ENCODE results near the gene RASSF7.
A peak's percentile ranks its signal among the peaks of the same experiment; 100 is the strongest.
"Not testable (repeated sequence)": the region's sequence is repeated elsewhere in the genome, so short reads cannot be mapped to it uniquely, and the experiment has no call there.

The RASSF7 gene

DNA sequence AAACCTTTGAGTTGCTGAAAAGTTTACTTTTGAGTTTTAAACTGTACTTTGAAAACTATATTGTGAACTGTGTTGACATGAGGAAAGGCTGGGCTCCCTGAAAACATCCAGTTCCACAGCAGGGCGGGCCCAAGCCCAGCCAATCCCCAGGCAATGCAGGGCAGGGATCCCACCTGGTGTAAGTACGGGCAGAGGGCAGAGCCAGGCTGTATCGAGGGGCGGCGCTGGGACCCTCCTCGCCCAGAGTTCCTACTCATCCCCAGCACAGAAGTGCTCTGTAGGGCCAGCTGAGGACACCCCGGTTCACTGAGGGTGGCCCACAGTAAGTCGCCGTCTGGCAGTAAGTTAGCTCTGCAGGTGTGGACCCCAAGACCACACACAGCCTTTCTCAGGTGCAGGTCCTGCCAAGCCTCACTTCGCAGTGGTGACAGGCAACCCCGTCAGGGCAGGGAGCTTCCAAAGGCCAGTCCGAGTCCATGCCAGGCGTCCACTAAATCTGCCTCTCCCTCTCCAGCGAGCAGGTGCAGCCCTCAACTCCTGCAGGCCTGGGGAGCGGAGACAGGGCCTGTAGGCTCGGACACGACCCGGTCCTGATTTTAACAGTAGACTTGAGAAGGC is 6.3 kb downstream of the RASSF7 start:
- DNase-seq (ENCODE audit: low read depth) = no peak

DNA sequence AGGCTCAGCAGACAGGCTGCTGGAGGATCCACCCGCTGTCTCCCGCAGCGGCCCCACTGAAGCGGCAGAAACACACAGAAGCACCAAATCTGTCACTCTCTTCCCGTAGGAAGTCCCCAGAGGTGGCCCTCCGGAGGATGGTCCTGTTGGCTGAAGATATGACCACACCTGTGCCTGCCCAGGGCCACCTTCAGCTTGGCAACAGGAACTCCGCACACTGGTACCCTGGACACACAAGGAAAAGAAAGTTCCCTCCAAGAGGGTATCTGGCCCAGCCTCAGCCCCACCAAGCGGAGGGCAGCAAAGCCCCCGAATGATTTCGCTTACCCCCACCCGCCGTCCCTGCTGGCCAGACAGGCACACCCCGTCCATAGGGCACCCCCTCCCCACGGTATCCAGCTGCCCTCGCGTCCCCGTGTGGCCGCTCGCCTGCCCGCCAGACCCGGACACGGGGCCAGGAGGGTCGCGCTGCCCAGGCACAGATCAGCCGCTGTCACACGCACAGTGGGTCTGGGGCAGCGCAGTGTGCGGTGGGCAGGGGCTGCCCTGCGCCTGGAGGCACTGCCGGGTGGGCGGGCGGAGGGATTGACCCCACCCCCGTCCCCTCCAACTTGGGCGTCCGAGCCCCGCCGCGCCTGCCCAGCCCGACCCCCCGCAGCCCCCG is 7.0 kb downstream of the RASSF7 start:
- DNase-seq (ENCODE audit: low read depth) = no peak

DNA sequence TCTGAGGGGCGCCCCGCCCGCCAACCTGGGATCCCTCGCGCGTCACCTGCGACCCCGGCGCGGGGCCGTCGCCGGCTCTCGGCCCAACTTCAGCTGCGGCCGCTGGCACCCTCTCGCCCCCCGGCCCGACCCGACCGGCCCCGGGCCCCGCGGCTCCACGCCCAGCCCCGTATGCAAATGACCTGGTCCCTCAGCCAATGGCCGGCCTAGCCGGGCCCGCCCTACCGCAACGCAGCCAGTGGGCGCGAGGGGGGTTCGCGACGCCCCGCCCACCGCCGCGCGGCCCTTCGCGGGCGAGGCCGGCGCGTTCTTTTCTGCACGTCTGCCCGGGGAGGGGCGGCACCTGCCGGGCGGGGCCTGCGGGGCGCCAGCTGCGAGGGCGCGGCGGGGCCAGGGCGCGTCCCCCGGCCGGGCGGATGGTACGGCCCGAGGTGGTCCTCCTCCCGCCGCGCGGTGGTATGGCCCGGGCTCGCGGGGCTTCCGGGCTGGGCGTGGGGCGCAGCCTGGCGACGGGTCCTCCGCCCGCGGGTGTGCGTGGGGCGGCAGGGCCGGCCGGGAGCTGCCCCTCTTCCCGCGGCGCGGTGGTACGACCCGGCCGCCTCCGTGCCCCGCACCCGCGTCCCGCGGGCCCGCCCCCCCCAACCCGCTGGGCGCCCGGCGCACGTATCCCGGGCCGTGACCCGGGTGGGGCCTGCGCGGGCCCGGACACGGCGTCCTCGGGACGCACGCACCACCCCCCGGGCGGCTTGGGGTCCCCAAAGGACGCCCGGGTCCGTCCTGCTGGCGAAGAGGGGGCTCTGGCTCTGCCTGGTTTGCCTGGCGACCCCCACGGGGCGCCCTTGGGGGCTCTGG is 7.8 kb downstream of the RASSF7 start:
- peak; percentile 71 for DNase-seq (ENCODE audit: low read depth)

DNA sequence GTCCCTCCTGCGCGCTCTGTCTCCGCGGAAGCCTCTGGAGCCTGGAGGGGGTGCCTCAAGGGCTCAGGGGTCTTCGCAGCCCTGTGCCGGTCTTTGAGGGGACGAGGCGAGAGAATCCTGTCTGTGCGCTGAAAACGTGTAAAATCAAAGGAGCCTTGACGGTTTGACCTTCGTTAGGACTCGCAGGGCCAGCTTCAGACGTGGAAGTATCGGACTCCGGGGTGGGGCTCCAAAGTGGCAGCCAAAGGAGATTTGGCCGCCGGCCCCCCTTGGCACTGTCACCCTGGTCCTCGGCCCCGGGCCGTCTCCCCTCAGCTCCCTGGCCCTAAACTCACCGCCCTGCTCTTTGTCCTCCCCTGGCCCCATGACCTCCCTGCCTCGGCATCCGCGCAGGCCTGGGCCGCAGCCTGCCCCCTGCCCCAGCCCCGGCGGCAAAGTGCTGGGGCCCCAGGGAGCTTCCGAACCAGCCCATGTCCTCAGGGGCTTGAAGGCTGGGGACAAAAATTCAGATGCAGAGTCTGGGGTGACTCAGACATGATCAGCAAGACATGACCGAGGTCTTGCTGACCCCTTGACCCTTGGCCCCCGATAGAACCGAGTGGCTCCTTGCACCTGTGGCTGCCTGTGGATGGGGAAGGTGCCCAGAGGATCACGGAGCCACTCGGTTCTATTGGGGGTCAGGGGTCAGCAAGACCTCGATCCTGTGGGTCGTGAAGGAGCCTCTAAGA is 8.6 kb downstream of the RASSF7 start:
- no peak for DNase-seq (ENCODE audit: low read depth)

DNA sequence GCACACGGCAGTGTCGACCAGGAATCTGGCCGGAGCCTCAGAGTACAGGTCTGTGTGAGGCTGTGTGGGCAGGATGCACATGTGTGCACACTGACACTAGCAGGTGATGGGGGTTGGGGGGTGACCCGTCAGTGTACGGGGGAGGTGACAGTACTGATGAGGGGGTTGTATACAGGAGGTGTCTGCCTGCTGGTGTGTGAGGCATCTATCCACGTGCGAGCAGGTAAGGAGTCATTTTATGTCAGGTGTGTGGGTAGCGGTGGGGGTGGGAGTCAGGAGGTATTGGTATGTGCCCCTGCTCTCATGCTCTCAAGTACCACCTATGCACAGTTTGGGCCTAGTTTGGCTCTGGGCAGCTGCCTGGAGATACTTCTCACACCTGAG is 11.0 kb downstream of the RASSF7 start:
- no peak for DNase-seq (ENCODE audit: low read depth)

DNA sequence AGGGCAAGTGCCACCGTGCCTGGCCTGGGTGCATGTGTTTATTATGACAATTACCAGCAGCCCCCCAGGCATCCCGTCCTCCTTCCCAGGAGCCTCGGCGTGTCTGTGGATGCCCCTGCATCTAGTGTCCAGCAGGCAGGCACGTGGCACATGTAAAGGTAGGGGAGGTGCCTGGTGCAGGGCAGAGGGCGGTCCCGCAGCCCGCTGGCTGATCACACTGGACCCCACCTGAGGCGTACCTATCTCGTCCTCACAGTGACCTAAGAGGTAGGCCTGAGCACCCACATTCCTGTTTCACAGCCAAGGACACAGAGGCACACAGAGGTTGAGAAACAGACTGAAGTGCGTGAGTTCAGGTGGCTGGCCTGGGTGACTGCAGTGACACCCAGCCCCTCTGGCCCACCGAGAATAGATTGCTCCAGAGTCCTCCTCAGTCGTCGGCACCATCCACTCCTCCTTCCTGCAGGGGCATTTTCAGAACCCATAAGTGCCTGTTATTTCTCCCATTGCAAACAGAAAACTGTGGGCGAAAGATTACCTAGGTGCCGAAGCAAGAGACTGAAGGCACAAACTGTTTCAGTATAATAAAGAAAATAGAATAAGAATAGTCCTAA is 12.5 kb downstream of the RASSF7 start:
- no peak for DNase-seq (ENCODE audit: low read depth)

DNA sequence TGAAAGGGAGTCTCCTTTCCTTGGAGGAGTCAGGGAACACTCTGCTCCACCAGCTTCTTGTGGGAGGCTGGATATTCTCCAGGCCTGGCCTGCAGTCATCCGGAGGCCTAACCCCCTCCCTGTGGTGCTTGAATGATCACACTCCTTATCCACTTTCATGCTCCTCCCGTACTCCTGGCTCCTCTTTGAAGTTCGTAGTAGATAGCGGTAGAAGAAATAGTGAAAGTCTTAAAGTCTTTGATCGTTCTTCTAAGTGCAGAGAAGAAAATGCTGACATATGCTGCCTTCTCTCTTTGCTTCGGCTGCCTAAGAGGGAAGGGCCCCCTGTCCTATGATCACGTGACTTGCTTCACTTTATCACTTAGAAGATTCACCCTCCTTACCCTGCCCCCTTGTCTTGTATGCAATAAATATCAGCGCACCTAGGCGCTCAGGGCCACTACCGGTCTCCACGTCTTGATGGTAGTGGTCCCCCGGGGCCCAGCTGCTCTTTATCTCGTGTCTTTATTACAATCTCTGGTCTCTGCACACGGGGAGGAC is 13.3 kb downstream of the RASSF7 start:
- DNase-seq (ENCODE audit: low read depth) = not testable (repeated sequence)

DNA sequence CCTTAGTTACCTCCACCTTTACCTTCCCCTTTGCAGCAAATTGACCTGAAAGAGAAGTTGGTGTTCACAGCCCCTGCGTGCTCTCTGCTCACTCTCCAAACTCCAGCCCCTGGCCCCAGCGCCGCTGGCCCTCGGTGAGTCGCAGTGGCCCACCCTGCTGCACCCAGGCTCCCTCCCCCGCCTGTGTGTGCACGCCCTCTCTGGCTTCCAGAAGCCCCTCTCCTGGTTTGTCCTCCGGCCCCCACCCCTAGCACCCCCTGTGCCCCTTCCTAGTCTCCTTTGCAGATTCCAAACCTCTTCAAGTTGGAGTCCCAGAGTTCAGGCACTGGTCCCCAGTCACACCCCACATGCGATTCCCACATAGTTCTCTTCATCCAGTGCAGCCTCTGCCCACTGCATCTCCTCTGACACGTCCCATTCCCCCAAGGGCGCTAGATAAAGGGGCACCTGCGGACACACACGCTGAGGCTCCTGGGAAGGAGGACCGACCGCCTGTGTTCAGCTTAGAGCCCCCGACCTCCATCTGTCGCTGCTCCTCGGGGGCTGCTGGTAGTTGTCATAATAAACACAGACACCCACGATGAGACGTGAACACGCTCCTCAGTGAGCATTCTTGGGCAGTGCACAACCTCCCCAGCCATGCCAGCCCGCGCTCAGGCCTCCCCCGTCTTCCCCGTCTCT is 14.0 kb downstream of the RASSF7 start:
- DNase-seq (ENCODE audit: low read depth) = no peak

DNA sequence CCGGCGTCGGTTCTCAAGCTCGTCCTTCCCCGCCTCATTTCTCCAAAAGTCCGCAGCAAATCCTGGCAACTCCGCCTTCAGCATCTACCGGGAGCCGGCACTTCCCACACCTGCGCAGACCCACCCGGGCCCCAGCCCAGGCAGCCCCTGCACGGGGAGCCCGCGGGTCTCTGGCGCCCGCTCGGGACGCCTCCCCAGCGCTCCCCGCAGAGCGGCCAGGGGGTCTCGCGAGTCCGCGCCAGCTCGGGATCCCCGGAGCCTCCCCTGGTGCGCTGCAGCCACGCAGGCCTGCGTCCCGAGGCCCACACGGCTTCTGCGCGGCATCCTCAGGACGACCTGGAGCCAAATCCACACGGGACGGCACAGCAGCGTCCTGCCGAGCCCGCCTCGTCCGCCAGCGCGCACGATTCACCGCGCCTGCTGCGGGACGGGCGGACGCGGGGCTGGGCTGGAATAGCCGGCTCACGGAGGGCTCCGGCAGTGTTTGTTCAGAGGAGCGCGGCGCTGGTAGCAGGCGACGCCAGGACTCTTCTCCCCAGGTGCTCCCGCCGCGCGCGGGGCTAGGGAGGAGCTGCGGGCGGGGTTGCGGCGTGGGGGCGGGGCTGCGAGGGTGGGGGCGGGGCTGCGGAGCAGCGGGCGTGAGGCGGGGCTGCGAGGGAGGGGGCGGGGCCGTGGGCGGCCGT is 14.7 kb downstream of the RASSF7 start:
- no peak for DNase-seq (ENCODE audit: low read depth)

DNA sequence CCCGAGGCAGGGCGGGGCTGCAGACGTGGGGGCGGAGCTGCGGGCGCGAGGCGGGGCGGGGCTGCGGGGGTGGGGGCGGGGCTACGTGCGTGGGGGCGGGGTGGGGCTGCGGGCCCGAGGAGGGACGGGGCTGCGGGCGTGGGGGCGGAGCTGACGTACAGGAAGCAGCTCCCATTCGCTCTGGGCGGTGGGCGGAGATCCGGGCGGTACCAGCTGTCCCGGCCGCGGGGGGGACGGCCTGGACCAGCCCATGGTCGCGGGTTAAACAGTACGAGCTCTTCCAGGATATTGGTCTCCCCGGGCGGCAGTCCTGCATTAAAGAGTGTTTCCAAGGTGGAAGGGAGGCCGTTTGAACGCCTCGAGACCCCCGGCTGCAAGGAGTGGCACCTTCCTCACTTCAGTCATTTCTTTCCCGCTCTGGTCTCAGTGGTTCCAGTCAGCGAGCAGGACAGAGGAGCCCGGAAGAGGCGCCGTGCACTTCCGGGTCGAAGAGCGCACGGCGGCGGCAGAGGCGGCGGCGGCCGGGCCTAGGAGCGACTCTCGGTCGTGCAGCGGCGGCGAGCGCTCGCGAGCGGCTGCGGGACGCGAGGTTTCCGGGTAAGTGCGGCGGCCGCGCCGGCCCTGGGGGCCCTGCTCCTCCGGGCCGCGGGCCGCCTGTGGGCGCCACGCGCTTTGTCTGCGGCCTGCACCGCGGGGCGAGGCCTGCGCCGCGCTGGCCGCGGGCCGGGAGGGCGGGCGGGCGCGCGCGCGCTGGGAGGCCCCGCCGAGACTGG is 15.4 kb downstream of the RASSF7 start, which contains the start of gene PHRF1:
Gene PHRF1, plus strand, starts transcription at position 475 of the 773 bp plus-strand sequence. CDS start 5,043 bp downstream, outside the sequence.
- DNase-seq (ENCODE audit: low read depth) = peak; percentile 59

DNA sequence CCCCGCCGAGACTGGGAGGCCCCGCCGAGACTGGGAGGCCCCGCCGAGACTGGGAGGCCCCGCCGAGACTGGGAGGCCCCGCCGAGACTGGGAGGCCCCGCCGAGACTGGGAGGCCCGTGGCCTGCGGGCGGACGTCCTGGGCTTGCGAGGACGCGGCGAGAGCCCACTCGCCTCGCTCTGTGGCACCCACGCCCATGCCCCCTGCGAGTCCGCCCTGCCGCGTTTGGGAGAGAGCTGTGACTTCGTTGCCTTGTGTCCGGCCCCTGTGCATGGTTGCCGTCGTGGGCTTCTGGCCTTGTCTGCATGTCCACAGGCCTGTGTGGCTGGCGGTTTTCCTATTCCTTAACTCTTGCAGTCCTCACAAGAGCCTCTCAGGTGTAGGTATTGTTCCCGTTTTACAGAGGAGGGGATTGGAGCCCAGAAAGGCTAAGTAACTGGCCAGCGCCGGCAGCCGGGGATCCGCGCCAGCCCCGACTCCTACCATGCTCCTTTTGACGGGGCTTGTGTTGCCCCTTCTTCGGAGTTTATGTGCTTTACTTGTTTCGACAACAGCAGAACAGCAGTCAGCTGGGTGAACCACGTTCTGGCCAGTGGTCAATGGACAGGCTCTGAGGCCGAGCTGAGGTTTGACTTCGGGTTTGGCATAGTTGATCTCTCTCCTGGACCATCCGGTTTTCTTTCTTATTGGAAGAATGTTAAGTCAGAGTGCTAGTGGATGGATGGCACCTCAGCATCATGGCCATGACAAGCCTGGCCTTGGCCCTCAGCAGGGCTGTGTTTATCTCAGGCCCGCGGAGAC is 16.2 kb downstream of the RASSF7 start:
- DNase-seq (ENCODE audit: low read depth) = no peak

DNA sequence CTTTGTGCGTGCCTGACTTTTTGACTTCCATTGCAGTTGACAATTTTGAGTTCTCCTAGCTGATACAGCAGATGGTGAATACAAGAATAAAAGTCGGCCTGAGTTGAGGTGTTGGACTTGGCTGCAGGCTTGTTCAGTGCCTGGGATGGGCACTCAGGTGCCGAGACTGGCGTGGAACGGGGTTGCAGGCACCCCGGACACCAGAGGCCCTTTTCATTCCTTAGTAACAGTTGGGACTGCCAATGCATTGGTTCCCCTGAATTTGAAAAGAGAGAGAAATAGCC is 16.8 kb downstream of the RASSF7 start:
- no peak for DNase-seq (ENCODE audit: low read depth)

DNA sequence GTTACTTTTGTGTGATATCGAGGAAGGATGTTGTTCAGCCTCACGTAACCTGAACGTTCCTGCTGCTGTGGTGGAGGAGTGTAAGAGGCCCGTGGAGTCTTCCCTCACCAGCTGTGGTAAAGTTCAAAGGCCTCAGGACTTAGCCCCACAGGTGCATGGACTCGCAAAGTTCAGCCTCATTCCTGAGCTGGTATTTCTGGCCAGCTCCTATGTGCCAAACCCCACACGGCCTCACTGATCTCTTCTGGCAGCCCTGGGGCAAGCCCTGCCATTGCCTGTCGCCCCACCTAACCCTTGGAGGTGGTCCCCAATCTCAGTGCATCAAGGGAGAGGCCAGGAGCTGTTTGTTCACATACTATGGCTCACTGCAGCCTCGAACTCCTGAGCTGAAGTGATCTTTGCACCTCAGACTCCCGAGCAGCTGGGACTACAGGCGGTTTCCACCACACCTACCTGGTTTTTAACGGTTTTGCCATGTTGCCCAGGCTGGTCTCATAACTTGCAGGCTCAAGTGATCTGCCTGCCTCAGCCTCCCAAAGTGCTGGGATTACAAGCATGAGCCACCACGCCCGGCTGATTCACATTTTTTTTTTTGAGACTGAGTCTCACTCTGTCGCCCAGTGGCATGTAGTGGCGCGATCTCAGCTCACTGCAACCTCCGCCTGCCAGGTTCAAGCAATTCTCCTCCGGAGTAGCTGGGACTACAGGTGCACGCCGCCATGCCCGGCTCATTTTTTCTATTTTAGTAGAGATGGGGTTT is 17.7 kb downstream of the RASSF7 start:
- no peak for DNase-seq (ENCODE audit: low read depth)

DNA sequence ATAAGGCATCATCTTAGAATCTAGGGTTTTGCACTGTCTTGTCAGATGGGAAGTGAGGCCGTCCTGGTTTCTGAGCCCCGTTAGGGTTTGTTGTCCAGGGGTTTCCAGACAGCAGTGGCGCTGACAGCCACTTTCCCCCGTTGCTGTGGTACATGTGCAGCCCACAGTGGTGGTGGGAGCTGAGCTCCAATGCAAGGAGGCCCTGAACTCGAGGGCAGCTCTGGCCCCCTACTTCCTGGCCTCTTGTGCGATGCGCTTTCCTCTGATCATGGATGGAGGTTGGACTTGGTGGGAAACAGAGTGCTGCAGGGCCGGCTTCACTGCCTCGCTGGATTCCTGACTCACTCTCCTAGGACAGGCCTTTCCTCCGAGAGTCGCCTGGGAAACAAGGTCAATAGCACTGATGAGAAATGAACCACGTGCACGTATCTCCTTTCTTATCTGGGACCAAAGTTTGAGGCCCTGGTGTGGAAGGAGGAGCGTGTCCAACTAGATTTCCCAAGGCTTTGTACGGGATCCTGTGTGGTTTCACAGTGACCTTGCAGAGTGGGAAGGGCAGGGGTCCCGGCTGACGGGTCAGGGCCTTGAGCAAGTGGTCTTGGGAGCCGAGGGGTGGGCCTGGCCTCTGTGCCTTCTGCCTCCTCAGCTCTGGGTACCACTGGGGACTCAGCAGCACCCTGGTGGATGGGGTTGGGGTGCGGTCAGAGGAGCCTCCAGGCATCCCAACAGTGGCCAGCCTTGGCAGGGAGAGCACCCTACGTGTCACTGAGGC is 19.2 kb downstream of the RASSF7 start:
- DNase-seq (ENCODE audit: low read depth) = no peak

DNA sequence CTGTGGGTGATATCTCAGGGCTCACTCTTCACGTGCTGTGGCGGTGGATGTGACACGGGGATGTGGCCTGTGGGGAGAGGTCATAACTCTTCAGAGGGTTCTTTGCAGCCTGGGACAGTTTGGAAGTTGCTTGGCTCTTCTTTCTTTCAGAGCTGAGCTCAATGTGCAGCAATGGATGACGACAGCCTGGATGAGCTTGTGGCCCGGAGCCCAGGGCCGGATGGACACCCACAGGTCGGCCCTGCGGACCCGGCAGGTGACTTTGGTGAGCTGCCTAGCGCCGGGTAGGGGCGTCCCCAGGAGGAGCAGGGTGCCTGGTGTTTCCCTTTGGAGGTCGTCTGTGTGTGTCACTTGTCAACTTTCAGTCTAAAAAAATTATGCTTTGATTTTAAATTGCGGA is 20.6 kb downstream of the RASSF7 start:
- no peak for DNase-seq (ENCODE audit: low read depth)

DNA sequence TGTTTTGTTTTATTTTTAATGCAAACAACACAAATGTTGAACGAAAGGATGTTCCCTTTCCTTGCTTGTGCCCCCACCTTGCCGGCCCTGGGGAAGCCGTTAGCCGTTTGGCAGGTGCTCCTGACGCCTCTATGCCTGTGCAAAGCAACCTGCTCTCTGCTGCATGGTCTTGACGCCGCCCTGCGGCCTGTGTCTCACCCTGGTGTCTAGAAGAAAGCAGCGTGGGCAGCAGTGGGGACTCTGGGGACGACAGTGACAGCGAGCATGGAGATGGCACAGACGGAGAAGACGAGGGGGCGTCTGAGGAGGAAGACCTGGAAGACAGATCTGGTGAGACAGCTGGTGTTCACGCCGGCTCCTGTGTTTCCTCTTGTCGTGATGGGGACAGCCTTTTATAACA is 21.0 kb downstream of the RASSF7 start:
- no peak for DNase-seq (ENCODE audit: low read depth)

DNA sequence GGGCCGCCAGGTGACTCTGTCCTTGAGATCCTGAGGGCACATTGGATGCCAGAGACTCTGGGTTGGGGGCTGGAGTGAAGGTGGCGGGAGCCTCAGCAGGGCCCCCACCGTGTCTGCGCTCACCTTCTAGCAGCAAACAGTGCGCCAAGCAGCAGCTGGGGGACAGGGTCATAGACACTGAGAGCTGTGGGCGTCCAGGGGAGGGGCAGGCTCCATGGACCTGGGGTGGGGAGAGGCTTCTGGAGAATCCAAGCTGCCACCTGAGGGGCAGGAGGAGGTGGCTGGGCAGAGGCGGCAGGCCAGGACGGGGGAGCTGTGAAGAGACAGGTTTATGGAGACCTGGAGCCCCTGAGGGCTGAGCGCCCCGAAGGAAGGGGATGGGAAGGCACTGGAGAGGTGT is 23.5 kb downstream of the RASSF7 start:
- no peak for DNase-seq (ENCODE audit: low read depth)

Measured in CMK (cell line).